Activated T-cell treated with anti-CD3 and anti-CD28 coated beads, Interleukin-2, amount 50 U/mL, for 72 hours (primary cell): ENCODE measurements around the gene METTL3. TPM values are rescaled to one million over a fixed set of nuclear protein-coding genes. Genes with fewer than 3 reads are reported as not detected.

Source experiments
- ATAC-seq, 2 donors: fragments of 150-1000 bp; cut with Tn5 transposase; replicated peaks in 1 of 2; 2 replicates each; pipeline ENCODE4 v1.10.0; 2021; ENCODE audit warnings: moderate library complexity in 2 of 2, mild to moderate bottlenecking in 1 of 2
- DNase-seq, 2 donors: peaks; one replicate each; pipeline ENCODE4 v3.0.0; 2021 to 2022; ENCODE audit warnings: mixed read lengths in 1 of 2
- H3K27ac Mint-ChIP-seq: one replicate; pipeline ENCODE4 v1.8.0; 2022; ENCODE audit warnings: mild to moderate bottlenecking, moderate library complexity, mixed read lengths
- H3K27me3 Mint-ChIP-seq: one replicate; pipeline ENCODE4 v1.8.0; 2022; ENCODE audit warnings: low read depth, mixed read lengths
- H3K36me3 Mint-ChIP-seq, 2 donors: one replicate each; pipeline ENCODE4 v1.8.0; 2022; ENCODE audit warnings: mixed read lengths in 2 of 2, mild to moderate bottlenecking in 1 of 2; ENCODE audit not compliant: insufficient read depth in 2 of 2
- H3K4me1 Mint-ChIP-seq: one replicate; pipeline ENCODE4 v1.8.0; 2022; ENCODE audit warnings: low read depth, mixed read lengths
- H3K4me3 Mint-ChIP-seq, 2 donors: one replicate each; pipeline ENCODE4 v1.8.0; 2022; ENCODE audit warnings: mild to moderate bottlenecking in 2 of 2, mixed read lengths in 2 of 2, moderate library complexity in 2 of 2
- H3K9me3 Mint-ChIP-seq, 2 donors: one replicate each; pipeline ENCODE4 v1.8.0; 2022; ENCODE audit warnings: mixed read lengths in 2 of 2
- total RNA-seq, 2 donors: library from RNA; stranded (reverse); gene quantifications; one replicate each; pipeline ENCODE4 v1.2.3, GENCODE V29; 2022

METTL3 gene
- total RNA-seq, 2 donors from 2014 or later, result 62.1 to 71.0 TPM

DNA sequence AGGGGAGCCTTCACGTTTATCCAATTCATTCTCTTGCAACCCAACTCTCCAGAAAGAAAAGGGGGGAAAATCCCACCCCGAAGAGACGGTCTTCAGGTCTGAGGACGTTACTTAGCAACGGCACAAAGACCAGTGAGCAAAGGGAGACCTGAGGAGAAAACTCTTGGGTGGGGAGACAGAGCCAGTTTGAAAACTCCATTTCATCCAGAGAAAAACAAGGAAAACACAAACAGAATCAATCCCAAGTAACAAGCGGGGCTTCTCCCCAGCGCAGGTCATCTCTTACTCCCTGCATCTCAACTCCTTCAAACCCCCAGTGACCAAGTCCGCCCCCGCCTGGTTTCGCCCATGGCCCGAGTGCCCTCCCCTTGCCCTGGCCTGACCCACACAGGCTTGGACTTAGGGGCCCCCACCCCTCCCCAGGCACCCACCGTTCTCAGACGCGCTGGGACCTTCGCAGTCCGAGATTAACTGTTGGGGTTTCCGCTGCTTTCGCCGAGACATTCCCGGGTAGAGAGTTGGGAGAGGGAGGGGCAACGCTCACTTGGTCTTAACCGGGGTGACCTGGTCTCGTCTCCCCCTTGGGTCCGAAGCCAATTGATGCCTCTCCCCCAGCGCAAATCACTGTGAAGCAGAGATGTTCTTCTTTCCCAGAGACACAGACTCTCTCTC is 25.4 kb upstream of the METTL3 start:
- Mint-ChIP-seq H3K27me3 (peaks cover 60% of the 10 kb centered on the region), H3K27ac (no peak overlapping the region), H3K9me3 (no peaks in the 10 kb centered on the region), H3K4me1 (peaks cover 6% of the 10 kb centered on the region), H3K36me3 (no peaks in the 10 kb centered on the region), H3K4me3 (peak overlapping the region; percentile 42 to 60)
- ATAC-seq, result no peak
- DNase-seq, result no peak

- H3K4me3 Mint-ChIP-seq, result peak overlapping the region; percentile 42 to 60
- peaks cover 6% of the 10 kb centered on the region for H3K4me1 Mint-ChIP-seq
- H3K27me3 Mint-ChIP-seq, result peaks cover 60% of the 10 kb centered on the region
- H3K9me3 Mint-ChIP-seq, result no peaks in the 10 kb centered on the region
- no peaks in the 10 kb centered on the region for H3K36me3 Mint-ChIP-seq
- H3K27ac Mint-ChIP-seq, result no peak overlapping the region
- ATAC-seq, result no peak
- DNase-seq, result no peak
Observed at GRCh38 chr14:21535545-21536417, 24.6 kb upstream of the METTL3 start.

DNA sequence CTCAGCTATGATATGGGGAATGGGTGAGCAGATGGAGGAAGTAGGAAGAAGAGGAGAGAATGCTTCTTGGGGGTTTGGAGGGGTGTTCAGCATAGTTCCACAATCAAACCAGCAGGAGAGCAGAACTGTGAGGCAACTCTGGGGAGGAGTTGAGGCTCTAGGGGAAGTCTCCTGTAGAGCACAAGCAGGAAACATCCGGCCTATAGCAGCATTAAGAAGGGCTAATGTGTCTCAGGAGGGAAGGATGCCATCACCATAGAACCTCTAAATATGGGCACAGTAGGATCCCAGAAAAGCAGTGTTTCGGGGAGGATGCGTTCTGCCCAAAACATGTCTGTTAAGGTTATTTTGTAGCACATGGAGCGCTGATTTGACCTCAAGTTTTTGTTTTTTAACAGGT is 23.4 kb upstream of the METTL3 start:
- ATAC-seq (no peak), DNase-seq (no peak)
- Mint-ChIP-seq H3K27me3 (peaks cover 57% of the 10 kb centered on the region), H3K36me3 (no peaks in the 10 kb centered on the region), H3K9me3 (no peaks in the 10 kb centered on the region), H3K27ac (no peak overlapping the region), H3K4me1 (peaks cover 6% of the 10 kb centered on the region), H3K4me3 (no peak overlapping the region)

- Mint-ChIP-seq H3K27me3 (peaks cover 44% of the 10 kb centered on the region), H3K4me1 (peaks cover 6% of the 10 kb centered on the region), H3K4me3 (no peak overlapping the region), H3K9me3 (no peaks in the 10 kb centered on the region), H3K36me3 (no peaks in the 10 kb centered on the region), H3K27ac (peak overlapping the region; percentile 24)
- DNase-seq, result no peak
- no peak for ATAC-seq
Observed at GRCh38 chr14:21533294-21533693, 22.2 kb upstream of the METTL3 start.

DNA sequence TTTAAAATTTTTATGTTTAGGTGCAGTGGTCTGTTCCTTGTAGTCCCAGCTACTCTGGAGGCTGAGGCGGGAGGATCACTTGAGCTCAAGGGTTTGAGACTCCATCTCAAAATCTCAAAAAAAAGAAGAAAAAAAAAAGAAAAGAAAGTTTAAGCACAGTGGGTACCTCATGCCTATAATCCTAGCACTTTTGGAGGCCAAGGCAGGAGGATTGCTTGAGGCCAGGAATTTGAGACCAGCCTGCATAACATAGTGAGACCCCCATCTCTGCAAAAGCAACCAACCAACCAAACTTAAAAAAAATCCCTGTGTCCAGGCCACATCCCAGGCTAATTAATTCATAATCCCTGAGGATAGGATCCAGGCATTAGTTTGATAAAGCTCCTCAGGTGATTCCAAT is 18.4 kb upstream of the METTL3 start:
- Mint-ChIP-seq H3K27me3 (peaks cover 10% of the 10 kb centered on the region), H3K27ac (no peak overlapping the region), H3K9me3 (no peaks in the 10 kb centered on the region), H3K4me1 (peaks cover 11% of the 10 kb centered on the region), H3K36me3 (no peaks in the 10 kb centered on the region), H3K4me3 (no peak overlapping the region)
- DNase-seq, result no peak
- no peak for ATAC-seq

DNA sequence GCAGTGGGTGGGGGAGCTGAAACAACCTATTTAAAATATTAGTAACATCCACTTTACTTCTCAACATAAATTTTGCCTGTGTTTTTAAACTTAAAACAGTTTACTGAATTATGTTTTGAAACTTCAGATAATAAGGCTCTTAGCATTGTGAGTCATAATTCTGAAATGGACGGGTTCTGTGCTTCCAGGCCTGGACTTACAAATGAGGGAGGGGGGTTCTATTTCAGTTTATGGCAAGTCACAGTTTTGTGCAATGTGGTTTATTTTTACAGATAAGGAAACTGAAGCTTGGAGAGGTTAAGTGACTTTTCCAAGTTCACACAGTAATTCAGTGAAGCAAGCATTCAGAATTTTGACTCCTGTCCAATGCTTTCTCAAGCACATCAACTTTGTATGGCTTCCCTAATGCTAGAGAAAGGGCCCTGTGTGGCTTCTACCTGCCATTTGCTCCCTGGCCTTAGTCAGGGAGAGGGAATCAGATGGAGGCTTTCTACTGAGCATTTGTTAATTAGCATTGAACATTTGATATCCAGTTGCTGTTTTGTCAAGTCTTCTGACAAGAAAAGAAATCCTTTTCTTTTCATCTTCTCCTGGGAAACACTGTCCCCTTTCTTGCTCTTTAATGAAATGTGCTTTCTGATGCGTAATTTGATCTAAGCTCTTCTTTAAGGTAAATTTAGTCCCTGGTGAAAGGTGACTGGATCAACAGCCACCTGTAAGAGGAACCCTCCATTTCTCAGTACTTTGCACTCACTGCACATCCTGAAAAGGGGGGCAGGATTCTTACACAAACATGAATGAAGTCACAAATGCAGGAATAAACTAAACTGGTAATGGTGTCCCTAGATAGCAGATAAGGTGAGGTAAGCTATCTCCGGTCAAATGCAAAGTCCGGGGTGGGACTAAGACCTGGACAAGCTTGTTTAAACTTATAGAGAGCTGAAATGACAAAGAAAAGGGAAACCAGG is 17.5 kb upstream of the METTL3 start:
- H3K27ac Mint-ChIP-seq, result no peak overlapping the region

DNA sequence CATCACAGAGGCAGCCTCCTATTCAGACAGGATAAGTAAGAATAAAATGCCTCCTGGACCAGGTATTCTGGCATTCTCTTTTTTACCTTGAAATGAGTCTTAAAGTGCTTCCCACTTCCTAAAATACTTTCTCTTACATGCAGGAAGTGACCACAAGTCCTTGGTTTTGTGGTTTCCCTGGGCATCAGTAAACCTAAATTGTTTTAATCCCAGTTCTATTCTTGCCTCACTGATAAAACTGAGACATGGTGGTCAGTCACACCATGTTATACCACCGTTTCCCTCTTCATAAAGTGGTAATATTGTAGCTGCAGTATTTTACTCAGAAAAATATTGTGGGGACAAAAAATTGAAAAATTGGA is 16.2 kb upstream of the METTL3 start:
- H3K27me3 Mint-ChIP-seq, result peaks cover 6% of the 10 kb centered on the region
- peak overlapping the region; percentile 21 for H3K27ac Mint-ChIP-seq
- H3K36me3 Mint-ChIP-seq, result no peaks in the 10 kb centered on the region
- H3K9me3 Mint-ChIP-seq, result no peaks in the 10 kb centered on the region
- no peak for DNase-seq
- peak overlapping the region; percentile 81 to 85 for H3K4me3 Mint-ChIP-seq
- H3K4me1 Mint-ChIP-seq, result peaks cover 9% of the 10 kb centered on the region
- ATAC-seq, result no peak

More for the DNA sequence above, 17.5 kb upstream of the METTL3 start:
- Mint-ChIP-seq H3K4me1 (peaks cover 9% of the 10 kb centered on the region), H3K36me3 (no peaks in the 10 kb centered on the region), H3K9me3 (no peaks in the 10 kb centered on the region), H3K4me3 (no peak overlapping the region), H3K27me3 (peaks cover 6% of the 10 kb centered on the region)
- no peak for DNase-seq
- ATAC-seq, result no peak

DNA sequence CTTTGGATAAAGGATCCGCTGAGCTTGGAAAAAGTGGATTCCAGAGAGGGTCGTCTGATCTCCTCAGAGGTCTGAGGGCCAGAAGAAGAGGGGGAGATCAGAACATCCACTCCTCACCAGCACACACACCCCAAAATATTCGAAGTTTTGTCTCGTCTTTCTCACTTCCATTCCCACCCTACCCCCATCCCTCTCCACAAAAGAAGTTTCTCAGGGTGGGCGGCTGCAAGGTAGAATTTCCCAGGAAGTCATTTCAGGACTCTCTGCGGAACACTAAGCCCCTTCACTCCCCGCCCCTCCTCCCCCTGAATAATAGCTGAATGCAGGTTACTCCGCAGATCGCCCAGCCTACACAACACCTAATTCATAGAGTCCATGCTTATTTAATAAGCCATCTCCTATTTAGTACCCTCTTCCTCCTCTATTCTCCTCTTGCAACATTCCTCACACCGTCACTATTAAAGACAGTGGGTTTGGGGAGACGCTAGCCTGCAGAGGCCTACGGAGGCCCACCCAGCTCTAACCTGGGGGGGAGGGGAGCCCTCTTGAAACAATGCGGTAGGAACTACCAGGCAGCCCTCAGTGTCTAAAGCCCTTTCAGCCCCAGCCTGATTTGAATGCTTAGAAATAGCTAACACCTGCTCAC is 15.7 kb upstream of the METTL3 start:
- peaks cover 9% of the 10 kb centered on the region for H3K4me1 Mint-ChIP-seq
- ATAC-seq (no peak), DNase-seq (no peak)
- peak overlapping the region; percentile 21 for H3K27ac Mint-ChIP-seq
- H3K4me3 Mint-ChIP-seq, result peak overlapping the region; percentile 81 to 85
- peaks cover under 1% of the 10 kb centered on the region for H3K27me3 Mint-ChIP-seq
- no peaks in the 10 kb centered on the region for H3K9me3 Mint-ChIP-seq
- no peaks in the 10 kb centered on the region for H3K36me3 Mint-ChIP-seq

DNA sequence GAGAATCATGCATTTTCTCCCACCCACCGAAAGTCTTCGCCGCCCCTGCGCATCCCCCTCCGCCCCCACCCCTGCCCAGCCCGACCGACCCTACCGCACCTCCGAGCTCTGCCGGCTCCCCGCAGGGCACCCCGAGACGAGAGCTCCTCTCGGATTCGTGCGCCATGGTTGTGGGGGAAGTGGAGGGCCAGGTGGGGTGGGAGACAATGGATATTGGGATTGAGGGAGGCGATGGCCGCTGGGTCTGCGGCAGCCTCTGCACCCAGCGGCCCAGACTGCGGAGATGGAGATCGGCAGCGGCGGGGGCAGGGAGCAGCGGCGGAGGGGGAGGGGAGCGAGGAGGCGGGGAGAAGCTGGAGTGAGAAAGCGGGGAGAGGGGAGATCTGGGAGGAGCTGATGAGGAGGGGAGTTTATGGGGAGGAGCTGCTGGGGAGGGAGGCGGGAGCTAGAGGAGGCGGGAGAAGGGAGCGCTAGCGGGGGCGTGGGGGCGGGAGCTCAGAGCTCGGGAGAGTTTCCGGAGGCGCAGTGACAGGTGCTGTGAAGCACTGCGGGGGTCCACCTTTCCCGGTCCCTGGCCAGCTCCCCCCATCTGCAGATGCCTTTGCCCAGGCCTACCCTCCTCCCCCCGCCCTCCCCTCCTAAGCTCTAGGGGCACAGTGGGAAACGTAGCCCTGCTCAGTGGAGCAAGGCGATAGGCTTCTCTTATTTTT is 15.0 kb upstream of the METTL3 start, which contains the start of gene SALL2:
Gene SALL2 (minus strand): TSS at position 385 of the 710 bp plus-strand sequence. CDS start 219 bp downstream, at position 166.
- no peaks in the 10 kb centered on the region for H3K9me3 Mint-ChIP-seq
- H3K36me3 Mint-ChIP-seq, result no peaks in the 10 kb centered on the region
- peak; percentile 69 to 82 for DNase-seq
- no peaks in the 10 kb centered on the region for H3K27me3 Mint-ChIP-seq
- peak within 1 kb of the TSS; percentile 81 to 85 for H3K4me3 Mint-ChIP-seq
- H3K27ac Mint-ChIP-seq, result peak within 1 kb of the TSS; percentile 79
- ATAC-seq, result peak; percentile 88
- H3K4me1 Mint-ChIP-seq, result peaks cover 10% of the 10 kb centered on the region

DNA sequence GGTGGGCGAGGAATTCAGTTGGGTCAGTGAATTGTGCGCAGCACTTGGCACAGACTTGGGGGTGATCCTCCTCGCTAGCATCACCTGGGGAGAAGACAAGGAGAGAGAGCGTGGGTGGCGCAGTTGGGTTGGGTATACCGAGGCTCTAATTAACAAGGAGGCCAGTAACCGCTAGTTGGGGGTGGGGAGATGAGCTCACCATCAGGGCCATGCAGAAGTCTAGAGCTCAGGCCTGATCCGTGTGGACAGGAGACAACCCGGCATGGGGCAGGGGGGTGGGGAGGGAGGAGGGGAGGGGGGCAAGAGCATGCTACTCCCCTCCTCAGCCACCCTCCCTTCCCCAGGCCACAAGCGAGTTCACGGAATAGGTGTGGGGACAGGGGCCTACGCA is 14.4 kb upstream of the METTL3 start:
- ATAC-seq (peak; percentile 8 to 13), DNase-seq (no peak)
- peaks cover 16% of the 10 kb centered on the region for H3K4me1 Mint-ChIP-seq
- H3K27me3 Mint-ChIP-seq, result no peaks in the 10 kb centered on the region
- peak overlapping the region; percentile 81 to 85 for H3K4me3 Mint-ChIP-seq
- no peaks in the 10 kb centered on the region for H3K9me3 Mint-ChIP-seq
- H3K36me3 Mint-ChIP-seq, result no peaks in the 10 kb centered on the region
- H3K27ac Mint-ChIP-seq, result peak overlapping the region; percentile 79

GRCh38 chr14:21524575-21525490 is 13.7 kb upstream of the METTL3 start:
- Mint-ChIP-seq H3K9me3 (no peaks in the 10 kb centered on the region), H3K36me3 (no peaks in the 10 kb centered on the region), H3K4me3 (peak overlapping the region; percentile 81 to 85), H3K27me3 (no peaks in the 10 kb centered on the region), H3K4me1 (peaks cover 19% of the 10 kb centered on the region), H3K27ac (peak overlapping the region; percentile 79)
- ATAC-seq (no peak), DNase-seq (no peak)
